Measurements from ENCODE around the gene RELB.

The RELB gene

GRCh38 chr19:45087531-45087930 lies 86.3 kb downstream of the RELB start:
- no peak overlapping the region for H3K4me3 ChIP-seq (ENCODE audit: control insufficient read depth, low read depth, low read length)
- no peak for DNase-seq (ENCODE audit: low read depth)
- no peak for TF ChIP-seq CTCF (conservative IDR thresholded peaks at IDR 0.05; ENCODE audit: control insufficient read depth, insufficient read depth, low read depth, low read length)
